GM18505 (cell line): Measurements from ENCODE around the gene WWOX.

Source experiments
- ATAC-seq: cut with Tn5 transposase; IDR thresholded peaks from one replicate; pipeline ENCODE4 v1.9.1; 2021; ENCODE audit not compliant: unreplicated experiment
- POLR2A ChIP-seq: IDR thresholded peaks from 4 replicates; pipeline ENCODE4 v1.6.1; 2011; ENCODE audit warnings: borderline replicate concordance; ENCODE audit not compliant: insufficient read depth, insufficient read length; ENCODE audit errors: extremely low read depth

WWOX gene

DNA sequence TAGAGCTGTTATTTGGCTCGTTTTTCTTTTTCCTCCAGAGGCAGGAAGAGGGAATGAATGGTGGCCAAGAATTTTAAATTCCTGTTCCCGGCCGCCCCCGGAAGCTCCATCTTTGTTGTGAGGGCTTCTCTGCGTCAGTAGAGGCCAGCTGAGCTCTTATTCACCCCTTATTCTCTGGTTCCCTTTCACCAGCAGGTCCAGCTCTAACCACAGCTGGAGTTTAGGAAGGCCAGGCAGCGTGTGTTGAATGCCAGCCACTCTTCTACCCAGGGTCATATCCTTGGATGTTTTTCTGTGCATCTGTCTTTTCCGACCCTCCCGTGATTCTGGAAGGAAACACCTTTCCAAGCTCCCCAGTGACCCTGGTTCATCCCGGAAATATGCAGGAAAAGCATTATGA is 570.5 kb downstream of the WWOX start:
- TF ChIP-seq POLR2A = no peak
- no peak for ATAC-seq

DNA sequence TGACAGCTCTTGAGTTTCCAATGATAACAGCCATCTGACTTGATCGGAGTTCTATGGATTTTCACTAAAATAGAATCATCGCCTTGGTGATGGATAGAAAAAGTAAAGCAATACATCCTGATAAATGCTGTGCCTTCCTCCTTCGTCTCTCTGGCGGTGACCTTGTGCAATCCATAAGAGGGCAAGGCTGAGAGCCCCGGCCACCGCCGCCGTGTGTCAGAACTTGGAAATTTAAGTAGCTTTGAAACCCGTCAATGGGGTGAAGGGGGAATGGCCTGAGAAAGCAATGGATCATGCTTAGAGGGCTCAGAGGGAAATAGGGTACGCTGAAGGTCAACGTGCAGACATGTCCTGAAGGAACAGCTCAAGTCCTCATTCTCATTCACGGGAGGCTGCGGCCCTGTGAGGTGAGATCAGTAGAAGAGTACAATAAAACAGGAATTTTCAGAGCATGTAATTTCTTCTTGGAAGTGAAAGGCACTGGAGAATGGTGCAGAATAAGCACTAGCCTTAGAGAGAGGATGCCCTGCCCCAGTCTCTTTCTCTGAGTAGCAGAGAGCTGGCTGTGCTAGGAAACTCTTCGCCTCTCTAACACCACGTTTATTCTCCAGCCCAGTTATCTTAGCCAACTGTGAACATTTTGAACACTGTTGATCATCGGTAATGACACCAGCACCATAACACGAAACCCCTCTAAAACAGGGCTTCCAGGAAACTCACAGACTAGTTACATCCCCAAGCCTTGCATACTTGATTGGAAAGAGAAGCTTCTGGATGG is 573.5 kb downstream of the WWOX start:
- TF ChIP-seq POLR2A = no peak
- no peak for ATAC-seq

DNA sequence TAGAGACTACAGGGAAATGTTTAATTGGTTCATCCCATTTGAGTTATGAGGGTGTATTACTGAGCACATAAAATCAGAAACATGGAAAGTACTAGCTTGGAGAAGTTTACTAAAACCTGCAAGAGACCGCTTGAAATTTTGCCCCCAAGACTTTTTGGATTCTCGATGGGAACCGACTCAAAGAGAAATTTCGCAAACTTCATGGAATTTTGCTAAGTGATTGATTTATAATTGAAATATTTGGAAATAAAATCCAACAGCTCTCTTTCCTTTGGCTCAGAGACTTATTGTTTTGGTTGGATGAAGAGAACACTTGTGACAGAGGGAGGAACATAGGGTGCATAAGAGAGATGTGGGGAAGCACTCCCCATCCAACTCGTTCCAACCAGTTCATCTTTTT is 574.4 kb downstream of the WWOX start:
- no peak for ATAC-seq

DNA sequence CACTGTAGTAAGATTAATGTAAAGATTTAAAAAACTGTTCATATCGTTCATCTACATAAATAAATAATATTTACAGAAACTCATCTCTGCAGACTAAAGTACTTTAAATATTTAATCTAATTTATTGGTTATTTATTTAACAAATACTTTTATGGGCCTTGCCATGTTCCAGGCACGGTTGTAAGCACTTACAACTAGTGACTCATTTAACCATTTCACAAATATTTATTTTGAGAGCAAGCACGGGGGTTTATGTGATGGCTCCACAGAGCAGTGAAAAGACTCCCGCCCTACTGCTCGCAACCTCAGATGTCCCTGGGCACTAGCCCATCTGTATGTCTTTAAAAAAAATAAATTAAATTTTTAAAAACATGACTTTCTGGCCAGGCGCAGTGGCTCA is 575.9 kb downstream of the WWOX start:
- TF ChIP-seq POLR2A = no peak
- no peak for ATAC-seq

More for the DNA sequence above, 574.4 kb downstream of the WWOX start:
- no peak for TF ChIP-seq POLR2A

- no peak for ATAC-seq
- no peak for TF ChIP-seq POLR2A
Observed at GRCh38 chr16:78675951-78676792, 576.7 kb downstream of the WWOX start.

DNA sequence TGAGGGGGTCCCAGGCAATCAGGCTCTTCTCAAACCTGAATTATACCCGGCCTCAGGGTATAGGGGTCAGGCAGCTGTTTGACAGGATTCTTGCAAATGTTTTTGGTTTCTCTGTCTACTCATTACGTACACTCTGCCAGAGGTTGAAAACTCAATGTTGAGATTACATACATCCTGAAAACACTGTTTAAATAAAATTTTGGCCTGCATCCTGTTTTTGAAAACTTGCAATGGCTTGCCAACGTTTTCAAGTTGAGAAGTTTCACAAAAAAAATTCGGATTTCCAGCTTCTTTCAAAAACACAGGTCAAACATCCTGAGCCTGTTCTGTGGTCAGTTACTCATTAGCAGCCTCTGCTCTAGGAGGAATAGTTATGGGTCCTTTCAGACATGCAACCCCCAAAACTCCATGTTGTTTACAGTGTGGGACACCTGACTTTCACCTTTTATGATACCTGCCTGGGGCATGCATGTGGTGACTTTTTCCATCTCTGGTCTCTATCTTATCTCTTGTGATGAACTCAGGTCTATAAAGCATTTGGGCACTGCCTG is 577.8 kb downstream of the WWOX start:
- no peak for TF ChIP-seq POLR2A
- ATAC-seq = no peak

DNA sequence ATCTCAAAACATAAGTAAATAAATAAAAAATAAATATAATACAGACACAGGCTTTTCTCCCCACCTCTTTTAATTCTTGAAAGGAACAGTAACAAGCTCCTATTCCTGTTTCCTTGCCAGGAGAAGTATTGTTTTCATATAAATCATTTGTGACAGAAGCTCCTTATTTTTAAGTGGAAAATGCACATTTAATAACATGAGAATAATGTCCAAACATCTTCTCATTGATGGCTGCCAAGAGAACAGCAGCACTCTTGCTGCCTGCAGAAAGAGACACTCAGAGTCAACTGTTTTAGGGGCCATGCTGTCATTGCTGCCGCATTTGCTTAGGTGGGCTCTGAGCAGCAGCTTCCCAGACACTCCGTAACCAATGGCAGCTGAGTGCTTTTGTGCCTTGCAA is 580.1 kb downstream of the WWOX start:
- TF ChIP-seq POLR2A = no peak
- ATAC-seq = no peak

DNA sequence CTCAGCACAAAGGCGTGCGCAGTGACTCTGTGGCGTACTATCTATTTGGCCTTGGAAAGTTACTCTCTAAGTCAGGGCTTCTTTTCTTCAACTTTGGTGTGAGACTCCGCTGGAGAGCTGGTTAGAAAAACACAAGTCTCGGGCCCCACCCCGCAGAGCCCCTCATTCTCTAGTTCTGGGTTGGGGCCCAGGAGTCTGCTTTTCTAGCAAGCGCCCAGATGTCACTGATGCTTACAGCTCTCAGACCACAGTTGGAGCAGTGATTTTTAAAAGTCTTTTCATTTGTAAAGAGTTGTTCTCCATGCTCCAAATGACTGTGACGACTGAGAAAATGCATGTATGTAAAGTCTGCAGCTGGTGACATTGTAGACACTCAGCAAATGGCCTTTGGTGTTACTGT is 582.3 kb downstream of the WWOX start:
- no peak for TF ChIP-seq POLR2A
- ATAC-seq = no peak

DNA sequence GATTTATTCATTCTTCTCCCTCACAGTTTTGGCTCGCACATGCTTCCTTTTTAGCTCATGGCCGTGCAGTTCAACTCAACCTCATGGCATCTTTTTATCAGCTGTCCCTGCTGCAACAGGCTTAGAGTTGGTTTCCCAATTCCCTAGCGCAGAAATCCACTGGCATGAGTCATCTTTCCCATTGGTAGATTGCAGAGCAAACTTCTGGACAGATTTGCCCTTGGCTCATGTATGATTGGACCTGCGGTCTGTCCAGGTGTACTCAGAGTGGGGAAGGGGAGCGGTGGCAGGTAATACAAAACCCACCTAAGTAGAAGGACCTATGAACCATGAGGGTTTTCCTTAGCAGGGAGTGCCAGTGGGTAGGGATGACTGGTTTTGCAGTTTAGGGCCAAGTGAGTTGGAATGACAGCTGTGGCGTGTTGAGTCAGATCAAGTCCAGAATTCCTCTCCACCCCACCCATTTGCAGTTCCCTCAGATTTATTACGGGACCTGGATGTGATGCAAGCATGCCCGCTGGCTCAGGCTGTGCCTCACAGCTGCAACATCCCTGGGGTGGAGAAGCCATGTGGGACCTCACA is 584.7 kb downstream of the WWOX start:
- no peak for TF ChIP-seq POLR2A
- ATAC-seq = no peak

DNA sequence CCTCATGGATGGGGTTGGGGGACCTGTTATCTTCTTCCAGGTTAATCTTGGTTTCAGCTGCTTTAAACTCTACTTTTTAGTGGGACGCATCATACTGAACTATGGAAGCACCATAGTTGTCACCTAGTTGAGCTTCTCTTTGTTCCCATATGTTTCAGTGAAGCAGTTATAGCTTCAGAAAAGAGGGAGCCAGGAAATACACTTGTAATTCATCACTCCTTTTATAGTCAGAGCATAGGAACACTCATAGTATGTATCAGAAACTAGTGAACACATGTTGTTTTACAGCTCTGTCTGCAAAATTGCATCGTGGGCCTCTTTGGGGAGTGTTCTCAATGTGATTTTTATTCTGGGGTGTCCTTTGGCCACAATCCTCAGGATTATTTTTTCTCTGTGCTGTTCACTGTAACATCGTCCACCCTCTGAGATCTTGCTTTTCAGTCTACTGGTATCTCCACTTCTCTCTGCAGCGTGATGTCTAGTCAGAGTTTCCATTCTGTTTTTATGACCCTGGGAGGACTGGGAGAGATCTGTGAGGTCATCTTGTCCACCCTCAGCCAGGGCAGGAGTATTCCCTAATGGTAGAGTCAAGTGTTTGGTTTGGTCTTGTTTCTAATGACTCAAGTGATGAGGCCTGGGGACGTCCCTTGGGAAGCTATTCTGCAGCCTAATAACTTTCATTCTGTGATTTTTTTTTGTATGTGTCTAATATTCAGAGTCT is 585.4 kb downstream of the WWOX start:
- no peak for TF ChIP-seq POLR2A
- ATAC-seq = no peak

GRCh38 chr16:78686601-78687000 is 587.1 kb downstream of the WWOX start:
- no peak for TF ChIP-seq POLR2A
- ATAC-seq = no peak

DNA sequence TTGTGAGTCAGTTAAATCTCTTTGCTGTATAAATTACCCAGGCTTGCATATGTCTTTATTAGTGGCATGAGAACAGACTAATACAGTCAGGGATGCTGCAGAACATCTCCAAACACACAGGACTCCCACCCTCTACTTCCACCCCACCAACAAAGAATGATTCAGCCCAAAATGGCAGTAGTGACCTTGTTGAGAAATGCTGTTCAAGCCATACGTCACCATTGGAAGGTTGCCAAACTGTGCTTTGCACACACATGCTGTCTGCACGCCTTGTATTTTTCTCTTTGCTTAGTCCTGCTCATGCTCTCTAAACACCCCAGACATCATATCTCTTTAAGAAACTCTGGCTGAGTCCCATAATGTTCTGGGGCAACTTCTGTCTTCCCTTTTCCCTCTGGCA is 589.6 kb downstream of the WWOX start:
- TF ChIP-seq POLR2A = no peak
- no peak for ATAC-seq

DNA sequence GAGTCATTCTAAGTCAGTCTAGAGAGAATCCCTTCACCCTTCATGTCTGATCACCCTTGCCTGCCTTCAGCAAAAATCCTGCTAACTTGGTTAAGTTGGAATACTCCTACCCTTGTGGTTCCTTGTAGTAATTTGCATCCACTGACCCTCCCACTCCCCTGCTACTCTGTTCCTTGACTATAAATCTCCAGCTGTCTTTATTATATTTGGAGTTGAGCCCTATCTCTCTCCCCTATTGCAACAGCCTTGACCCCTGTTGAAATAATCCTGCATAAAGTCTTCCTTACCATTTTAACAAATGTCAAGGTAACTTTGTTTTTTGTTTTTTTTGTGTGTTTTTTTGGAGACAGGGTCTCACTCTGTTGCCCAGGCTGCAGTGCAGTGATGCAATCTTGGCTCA is 590.1 kb downstream of the WWOX start:
- TF ChIP-seq POLR2A = no peak
- ATAC-seq = no peak
